Adipose tissue (tissue), 3 donors: ENCODE results near the gene SLC11A1. TPM values are rescaled to one million over a fixed set of nuclear protein-coding genes. Genes with fewer than 3 reads are reported as not detected.

ENCODE experiments used
- H3K27ac ChIP-seq: one replicate; pipeline ENCODE4 v1.5.1; 2013; ENCODE audit warnings: low read depth, low read length
- WGBS, 3 donors: extraction: QIAGEN DNeasy Blood & Tissue Kit; methylation state at CpG; one replicate each; pipeline ENCODE4 v1.1.7; 2013; 5-methylcytosine and 5-hydroxymethylcytosine counted together
- polyA plus RNA-seq, 3 donors: library from polyadenylated mRNA; stranded (reverse); fragments of 200-250 nt; gene quantifications; one replicate each; pipeline ENCODE4 v1.2.3, GENCODE V29; 2013
- donor health status: healthy with polysubstance abuse.
- donor health status: Bipolar disorder and iron deficiency.
- donor health status: healthy.

SLC11A1 gene
- polyA plus RNA-seq, 3 donors = 5.6 to 59.0 (median 7.0) TPM

DNA sequence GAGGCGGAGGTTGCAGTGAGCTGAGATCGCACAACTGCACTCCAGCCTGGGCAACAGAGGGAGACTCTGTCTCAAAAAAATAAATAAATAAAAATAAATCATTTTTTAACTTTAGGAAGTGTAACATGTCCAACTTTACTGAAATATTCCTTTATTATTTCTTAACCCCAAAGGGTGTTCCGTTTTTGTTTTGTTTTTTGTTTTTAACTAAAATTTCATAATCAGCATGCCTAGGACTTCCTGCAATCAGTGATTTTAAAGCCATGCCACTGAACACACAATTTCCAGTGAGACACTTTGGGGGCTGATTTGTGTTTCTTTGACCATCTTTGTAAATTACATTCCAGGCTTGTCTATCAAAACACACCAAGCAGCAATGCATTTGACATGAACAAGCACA, 18.3 kb upstream of the SLC11A1 start:
- H3K27ac ChIP-seq = no peak overlapping the region
- WGBS, 3 donors = 63 to 83% (median 74%) methylated on average over 3 of the region's 3 CpGs

DNA sequence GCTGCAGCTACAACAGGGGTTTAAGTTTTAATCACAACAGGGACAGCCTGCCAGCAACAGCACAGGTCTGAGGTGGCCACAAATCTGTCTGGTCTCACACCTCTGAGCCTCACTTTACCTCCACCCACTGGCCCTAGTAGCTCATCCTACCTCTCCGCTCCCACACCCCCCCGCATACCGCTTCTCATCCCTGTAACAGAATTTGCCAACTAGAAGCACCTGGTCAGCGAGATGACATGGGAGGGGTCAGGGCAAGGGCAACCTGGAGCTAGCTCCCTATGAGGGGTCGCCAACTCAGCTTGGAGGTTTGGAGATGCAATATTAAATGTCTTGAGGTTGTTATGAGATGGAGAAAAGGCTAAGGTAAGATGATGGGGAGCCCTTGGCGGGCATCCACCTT, 17.9 kb upstream of the SLC11A1 start:
- H3K27ac ChIP-seq = no peak overlapping the region
- 75 to 95% (median 77%) methylated on average over 6 of the region's 6 CpGs for WGBS, 3 donors

DNA sequence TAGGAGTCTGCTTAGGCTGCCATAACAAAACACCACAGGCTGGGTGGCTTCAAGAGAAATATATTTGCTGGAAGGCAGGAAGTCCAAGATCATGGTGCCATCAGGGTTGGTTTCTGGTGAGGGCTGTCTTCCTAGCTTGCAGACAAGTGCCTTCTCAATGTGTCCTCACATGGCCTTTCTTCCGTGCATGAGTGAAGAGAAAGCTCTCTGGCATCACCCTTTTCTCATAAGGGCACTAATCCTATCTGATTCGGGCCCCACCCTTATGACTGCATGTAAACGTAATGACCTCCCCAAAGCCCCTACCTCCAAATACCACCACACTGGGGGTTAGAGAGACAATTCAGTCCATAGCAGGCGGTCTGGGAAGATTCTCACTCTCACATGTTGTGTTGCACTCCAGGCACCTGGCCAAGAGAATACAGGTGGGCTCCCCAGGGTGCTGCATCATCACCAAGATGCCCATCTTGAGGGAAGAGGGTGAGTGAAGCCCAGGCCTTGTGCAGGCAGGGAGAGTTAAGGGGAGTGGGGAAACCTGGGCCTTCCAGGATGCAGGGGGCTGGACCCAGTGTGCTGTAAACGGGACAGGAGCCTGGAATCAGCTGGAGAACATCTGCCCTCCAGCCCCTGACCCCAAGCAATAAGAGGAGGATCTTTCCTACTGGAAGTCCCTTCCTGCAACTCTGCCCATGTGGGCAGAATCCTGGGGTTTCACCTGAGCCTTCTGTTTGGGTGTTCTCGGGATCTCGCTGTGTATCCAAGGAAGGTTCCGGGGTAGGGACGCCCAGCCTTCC, 15.3 kb upstream of the SLC11A1 start:
- peak overlapping the region; percentile 38 for H3K27ac ChIP-seq
- 84 to 85% (median 84%) methylated on average over 9 of the region's 9 CpGs for WGBS, 3 donors

DNA sequence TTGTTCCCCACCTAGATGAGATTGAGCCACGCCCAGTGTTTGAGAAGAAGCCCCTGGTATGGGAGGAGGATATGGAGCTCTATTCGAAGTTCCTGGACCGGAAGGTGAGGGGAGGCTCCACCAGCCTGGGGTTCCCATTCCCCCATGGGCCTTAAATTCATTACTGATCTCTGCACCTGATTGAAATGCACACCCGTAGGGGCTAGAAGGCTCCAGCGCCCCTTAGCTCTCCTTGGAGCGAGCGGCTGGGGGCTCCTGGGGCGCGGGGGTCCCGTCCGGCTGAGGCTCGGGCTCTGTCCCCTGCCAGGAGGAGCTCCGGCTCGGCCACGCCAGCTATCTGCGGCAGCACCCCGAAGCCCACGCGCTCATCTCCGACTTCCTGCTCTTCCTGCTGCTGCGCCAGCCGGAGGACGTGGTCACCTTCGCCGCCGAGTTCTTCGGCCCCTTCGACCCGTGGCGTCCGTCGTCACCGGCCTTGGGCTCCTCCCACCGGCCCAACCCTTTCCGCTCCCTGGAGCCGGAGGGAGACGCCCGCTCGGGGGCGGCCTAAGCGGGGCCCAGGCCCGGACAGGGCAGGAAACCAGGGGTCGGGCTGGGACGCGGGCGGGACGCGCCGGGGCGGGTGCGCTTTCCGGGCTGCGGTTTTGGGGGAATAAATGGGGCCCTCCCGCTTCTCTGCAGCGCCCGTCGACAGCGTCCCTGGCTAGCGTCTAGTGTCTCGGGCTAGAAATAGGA, 14.5 kb upstream of the SLC11A1 start:
- 3 to 6% (median 5%) methylated on average over 49 to 60 of the region's 60 CpGs for WGBS, 3 donors
- peak overlapping the region; percentile 38 for H3K27ac ChIP-seq

DNA sequence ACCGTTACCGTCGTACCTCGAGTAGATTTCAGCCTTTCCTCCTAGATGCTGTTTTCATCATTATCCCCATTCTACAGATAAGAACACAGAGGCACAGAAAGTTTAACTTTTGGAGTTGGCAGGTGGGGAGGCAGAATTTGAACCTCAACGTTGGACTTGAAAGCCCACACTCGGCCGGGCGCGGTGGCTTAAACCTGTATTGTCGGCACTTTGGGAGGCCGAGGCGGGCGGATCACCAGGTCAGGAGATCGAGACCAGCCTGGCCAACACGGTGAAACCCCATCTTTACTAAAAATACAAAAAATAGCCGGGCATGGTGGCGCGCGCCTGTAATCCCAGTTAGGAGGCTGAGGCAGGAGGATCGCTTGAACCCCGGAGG, 13.9 kb upstream of the SLC11A1 start:
- WGBS, 3 donors = 47 to 55% (median 53%) methylated on average over 21 of the region's 21 CpGs
- peak overlapping the region; percentile 38 for H3K27ac ChIP-seq

DNA sequence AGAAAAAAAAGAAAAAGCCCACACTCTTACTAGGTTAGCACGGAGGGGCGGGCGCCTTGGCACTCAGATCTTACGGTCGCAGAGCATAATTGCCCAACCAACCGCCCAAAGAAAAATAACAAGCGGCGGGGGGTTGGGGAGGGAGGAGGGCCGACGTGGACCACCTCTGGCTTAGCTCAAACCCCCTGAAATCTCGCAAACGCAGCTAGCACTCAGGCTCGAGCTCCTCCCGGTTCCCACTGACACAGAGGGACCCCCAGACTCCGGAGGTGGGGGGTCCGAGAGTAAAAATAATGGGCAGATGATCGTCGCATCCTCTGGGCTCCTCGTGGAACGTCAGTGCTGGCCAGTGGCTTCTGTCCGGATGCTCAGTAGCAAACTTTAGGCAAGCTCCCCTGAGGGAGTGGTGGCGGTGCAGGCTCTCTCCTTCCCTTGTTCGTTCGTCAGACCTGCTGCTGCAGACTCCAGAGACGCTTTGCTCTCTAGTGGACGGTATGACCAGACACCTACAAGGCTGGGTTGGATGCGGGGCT, 13.4 kb upstream of the SLC11A1 start:
- peak overlapping the region; percentile 28 for H3K27ac ChIP-seq
- 17 to 48% (median 24%) methylated on average over 27 of the region's 27 CpGs for WGBS, 3 donors

DNA sequence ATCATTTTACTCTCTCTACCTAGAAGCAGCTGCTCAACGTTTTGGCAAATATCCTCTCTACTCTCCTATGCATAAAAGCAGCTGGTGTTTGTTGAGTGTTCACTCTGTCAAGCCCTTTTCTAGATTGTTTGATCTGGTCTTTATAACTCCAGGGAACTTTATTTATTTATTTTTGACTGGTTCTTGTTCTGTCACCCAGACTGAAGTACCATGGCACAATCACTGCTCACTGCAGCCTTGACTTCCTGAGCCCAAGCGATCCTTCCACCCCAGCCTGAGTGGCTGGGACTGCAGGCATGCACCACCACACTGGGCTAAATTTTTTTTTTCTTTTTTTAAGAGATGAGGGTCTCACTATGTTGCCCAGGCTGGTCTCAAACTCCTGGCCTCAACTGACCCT, 12.7 kb upstream of the SLC11A1 start:
- WGBS, 3 donors = 32 to 46% (median 37%) methylated on average over 2 of the region's 2 CpGs
- no peak overlapping the region for H3K27ac ChIP-seq

DNA sequence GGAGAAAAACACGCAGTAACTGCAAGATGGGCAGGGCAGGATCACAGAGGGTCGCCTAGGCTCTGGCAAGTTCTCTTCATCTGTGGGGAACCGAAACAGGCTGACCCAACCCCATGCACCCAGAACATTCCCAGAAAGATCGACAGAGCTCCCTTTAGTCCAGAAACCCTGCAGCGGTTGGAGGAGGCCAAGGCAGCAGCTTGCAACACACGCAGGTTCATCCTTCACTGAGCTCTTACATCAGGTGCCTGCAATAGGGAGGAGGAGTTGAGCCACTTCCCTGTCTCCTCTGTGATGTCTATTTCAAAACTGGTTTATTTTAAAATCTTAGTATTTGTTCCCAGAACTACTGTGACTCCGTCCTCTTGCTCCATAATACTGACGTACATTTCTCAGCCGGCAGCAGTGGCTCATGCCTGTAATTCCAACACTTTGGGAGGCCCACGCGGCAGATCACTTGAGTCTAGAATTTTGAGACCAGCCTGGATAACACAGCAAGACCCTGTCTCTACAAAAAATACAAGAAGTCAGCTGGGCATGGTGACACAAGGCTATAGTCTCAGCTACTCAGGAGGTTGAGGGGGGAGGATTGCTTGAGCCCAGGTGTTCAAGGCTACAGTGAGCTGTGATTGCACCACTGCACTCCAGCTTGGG, 11.5 kb upstream of the SLC11A1 start:
- 43 to 80% (median 48%) methylated on average over 11 of the region's 11 CpGs for WGBS, 3 donors
- H3K27ac ChIP-seq = peak overlapping the region; percentile 97

DNA sequence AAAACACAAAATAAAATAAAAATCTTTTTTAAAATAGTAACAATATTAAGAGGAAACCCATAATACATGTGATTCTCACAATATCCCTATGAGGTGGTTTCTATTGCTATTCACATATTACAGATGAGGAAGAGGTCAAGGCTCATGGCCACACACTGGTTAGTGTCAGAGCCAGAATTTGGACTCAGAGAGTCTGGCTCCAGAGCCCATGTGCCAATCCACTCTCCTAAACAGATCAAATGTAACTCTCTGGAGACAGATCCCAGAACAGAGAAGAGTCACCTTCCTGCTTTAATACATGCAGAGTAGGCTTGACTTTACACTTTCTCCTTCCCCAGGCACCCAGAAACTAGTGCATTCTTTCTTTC, 10.1 kb upstream of the SLC11A1 start:
- H3K27ac ChIP-seq = no peak overlapping the region

DNA sequence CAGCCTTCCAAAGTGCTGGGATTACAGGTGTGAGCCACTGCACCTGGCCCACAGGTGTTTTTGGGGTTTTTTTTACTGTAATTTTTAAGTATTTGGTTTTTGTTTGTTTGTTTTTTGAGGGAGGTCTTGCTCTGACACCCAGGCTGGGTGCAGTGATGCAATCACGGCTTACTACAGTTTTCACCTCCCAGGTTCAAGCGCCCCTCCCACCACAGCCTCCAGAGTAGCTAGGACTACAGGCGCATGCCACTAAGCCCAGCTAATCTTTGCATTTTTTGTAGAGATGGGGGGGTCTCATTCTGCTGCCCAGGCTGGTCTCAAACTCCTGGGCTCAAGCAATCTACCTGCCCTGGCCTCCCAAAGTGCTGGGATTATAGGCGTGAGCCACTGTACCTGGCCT, 7.3 kb upstream of the SLC11A1 start:
- H3K27ac ChIP-seq = no peak overlapping the region
- 66 to 81% (median 76%) methylated on average over 4 of the region's 4 CpGs for WGBS, 3 donors

DNA sequence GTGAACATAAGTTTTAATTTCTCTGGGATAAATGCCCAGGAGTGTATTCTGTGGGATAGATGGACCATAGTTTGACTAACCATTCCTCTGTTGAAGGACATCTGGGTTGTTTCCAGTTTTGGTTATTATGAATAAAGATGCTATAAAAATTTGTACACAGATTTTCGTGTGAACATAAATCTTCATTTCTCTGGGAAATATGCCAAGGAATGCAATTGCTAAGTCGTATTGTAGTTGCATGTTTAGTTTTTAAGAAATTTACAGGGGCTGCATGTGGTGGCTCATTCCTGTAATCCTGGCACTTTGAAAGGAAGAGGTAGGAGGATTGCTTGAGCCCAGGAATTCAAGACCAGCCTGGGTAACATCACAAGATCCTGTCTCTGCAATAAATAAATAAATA, 6.9 kb upstream of the SLC11A1 start:
- no peak overlapping the region for H3K27ac ChIP-seq
- WGBS, 3 donors = 28 to 38% (median 28%) methylated on average over 2 of the region's 2 CpGs

DNA sequence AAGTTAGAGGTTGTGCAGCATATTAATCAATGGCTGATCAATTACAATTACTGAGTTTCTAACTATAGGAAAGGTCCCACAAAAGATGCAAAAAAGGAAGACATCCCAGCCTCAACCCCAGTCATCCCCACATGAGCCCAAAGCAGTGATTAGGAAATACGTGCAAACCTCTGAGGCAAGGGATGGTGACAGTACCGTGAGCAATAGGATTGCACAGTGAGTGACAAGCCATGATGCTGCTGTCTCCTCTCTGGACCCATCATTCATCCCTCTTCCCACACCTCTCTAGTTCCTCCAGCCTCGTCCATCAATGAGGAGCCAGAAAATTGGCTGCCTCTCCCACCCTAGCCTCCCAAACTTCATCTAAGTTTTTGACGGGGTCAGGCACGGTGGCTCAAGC, 4.0 kb upstream of the SLC11A1 start:
- WGBS, 3 donors = 68 to 87% (median 70%) methylated on average over 5 of the region's 5 CpGs

DNA sequence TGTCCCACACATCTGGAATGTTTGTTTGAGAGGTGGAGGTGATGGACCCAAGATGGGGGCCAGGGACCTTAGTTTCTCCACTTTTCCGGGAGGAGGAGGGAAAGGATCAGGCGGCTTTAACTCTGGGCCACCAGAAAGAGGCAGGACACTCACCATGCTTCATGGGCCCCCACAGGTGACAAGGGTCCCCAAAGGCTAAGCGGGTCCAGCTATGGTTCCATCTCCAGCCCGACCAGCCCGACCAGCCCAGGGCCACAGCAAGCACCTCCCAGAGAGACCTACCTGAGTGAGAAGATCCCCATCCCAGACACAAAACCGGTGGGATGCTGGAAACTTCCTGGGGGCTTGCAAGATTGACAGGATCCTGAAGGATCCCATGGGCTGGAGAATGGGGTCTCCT, 712 bp downstream of the SLC11A1 start:
- 89 to 98% (median 94%) methylated on average over 6 of the region's 6 CpGs for WGBS, 3 donors
- H3K27ac ChIP-seq = no peak overlapping the region

More for the DNA sequence above, 4.0 kb upstream of the SLC11A1 start:
- H3K27ac ChIP-seq = no peak overlapping the region

DNA sequence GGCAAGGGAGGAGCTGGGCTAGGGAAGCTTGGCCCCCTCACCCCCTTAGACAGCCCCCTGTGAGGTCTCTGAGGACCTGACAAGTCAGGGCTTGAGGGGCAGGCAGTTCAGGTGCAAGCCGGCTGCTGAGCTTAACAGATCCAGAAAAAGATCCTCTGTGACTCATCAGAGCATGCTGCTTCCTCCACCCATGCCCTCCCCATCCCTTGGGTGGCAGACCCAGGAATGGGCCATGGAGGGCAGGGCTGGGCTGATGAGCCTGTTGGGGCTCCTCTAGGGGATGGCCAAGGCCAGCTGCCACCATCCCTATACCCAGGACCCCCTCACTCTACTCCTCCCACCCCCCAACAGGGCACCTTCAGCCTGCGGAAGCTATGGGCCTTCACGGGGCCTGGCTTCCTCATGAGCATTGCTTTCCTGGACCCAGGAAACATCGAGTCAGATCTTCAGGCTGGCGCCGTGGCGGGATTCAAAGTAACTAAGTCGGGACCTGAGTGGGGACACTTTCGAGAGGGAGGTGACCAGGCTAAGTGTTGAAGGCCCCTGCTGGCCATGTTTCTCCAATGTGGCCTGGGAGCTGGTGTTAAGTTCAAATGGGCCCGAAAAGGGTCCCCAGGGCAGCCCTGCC, 1.9 kb downstream of the SLC11A1 start:
- no peak overlapping the region for H3K27ac ChIP-seq
- WGBS, 3 donors = 86 to 90% (median 88%) methylated on average over 10 of the region's 10 CpGs

DNA sequence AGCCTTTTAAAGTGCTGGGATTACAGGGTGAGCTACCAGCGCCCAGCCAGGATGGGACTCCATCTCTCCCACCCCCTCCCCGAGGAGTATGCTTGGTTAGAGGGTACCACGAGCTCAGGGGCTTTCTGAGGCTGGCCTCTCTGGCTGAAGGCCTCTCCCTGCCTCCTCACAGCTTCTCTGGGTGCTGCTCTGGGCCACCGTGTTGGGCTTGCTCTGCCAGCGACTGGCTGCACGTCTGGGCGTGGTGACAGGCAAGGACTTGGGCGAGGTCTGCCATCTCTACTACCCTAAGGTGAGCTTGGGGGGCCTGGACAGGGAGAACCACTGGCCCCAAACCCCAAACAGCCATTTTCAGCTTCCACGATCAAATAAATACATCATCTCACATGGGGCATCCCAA, 2.9 kb downstream of the SLC11A1 start:
- H3K27ac ChIP-seq = no peak overlapping the region
- WGBS, 3 donors = 82 to 88% (median 87%) methylated on average over 9 of the region's 9 CpGs

DNA sequence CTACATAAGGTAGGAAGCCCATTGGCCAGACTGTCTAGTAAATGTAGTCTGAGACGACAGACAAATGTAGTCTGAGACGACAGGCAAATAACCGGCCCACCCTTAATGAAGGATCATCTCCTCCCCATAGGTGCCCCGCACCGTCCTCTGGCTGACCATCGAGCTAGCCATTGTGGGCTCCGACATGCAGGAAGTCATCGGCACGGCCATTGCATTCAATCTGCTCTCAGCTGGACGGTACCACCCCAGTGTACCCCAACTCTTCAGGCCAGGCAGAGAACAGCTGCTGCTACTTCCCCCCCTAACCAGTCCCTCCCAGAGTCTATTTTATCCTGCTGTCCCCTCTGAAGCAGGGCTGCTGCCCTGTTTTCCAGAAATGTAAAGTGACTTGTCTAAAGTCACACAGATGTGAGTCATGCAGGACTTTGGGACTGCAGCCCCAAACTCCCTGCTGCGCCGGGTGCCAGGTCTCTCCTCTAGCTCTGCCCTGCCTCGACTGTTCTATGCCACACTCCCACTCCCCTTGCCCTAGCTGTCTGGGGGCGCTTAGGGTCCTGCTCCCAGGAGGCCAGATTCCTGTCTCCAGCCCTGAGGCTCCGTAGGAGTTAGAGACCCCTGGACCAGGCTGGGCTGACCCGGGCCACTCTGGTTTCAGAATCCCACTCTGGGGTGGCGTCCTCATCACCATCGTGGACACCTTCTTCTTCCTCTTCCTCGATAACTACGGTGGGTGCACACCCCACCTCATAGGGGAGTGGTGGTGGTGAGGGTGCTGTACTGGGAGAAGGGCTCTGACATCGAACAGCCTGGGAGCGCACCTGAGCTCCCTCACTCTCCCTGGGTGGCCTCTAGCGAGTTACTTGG, 4.7 kb downstream of the SLC11A1 start:
- WGBS, 3 donors = 67 to 74% (median 73%) methylated on average over 23 of the region's 23 CpGs
- H3K27ac ChIP-seq = no peak overlapping the region

DNA sequence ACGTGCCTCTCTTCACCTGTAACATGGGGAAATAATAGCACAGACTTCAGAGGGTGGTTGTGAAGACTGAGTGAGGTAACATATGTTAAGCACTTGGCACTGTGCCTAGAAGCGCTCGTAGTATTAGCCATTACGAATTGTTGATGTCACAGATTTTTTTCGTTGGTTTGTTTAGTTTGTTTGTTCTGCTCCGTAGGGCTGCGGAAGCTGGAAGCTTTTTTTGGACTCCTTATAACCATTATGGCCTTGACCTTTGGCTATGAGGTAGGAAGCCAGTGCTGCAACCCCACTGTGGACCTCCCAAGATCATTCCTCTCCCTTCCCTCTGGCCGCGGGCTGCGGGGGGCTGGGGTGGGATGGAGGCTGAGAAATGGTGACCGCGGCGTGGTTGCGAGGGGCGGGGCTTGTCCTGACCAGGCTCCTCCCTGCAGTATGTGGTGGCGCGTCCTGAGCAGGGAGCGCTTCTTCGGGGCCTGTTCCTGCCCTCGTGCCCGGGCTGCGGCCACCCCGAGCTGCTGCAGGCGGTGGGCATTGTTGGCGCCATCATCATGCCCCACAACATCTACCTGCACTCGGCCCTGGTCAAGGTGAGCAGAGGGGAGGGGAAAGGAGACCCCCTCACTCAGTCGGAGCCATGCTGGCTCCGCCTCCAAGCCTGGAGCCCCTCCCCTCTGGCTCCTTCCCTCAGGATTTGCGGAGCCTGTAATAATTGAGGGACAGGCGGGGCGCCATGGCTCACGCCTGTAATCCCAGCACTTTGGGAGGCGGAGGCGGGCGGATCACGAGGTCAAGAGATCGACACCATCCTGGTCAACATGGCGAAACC, 5.5 kb downstream of the SLC11A1 start:
- 10 to 17% (median 16%) methylated on average over 35 to 38 of the region's 38 CpGs for WGBS, 3 donors

More for the DNA sequence above, 5.5 kb downstream of the SLC11A1 start:
- no peak overlapping the region for H3K27ac ChIP-seq
